Measurements from ENCODE around the gene PPM1F. TPM values are rescaled to one million over a fixed set of nuclear protein-coding genes. Genes with fewer than 3 reads are reported as not detected.

Gene PPM1F
- total RNA-seq, 1 experiment from 2014 or later: 21.1 TPM

- H3K4me1 Mint-ChIP-seq: no peaks in the 10 kb centered on the region
- no peak overlapping the region for H3K9ac ChIP-seq (ENCODE audit: extremely low read depth, insufficient read length, low read length)
- H3K23me2 ChIP-seq (ENCODE audit: insufficient read length, low read depth, low read length, poor library complexity, severe bottlenecking): no peaks in the 10 kb centered on the region
- H2BK12ac ChIP-seq (ENCODE audit: insufficient read length, low read depth, low read length): no peak overlapping the region
- H3K14ac ChIP-seq (ENCODE audit: insufficient read depth, low read length): no peak overlapping the region
- no peak overlapping the region for H2AK5ac ChIP-seq (ENCODE audit: insufficient read length, low read length)
- no peaks in the 10 kb centered on the region for H3K79me1 ChIP-seq (ENCODE audit: insufficient read depth, low read depth, low read length, poor library complexity, severe bottlenecking)
- no peak overlapping the region for H2BK15ac ChIP-seq (ENCODE audit: low read depth, low read length)
- H3K4me3 Mint-ChIP-seq: no peak overlapping the region
- H2BK5ac ChIP-seq (ENCODE audit: insufficient read length, low read length): no peak overlapping the region
- no peak overlapping the region for H3K18ac ChIP-seq (ENCODE audit: insufficient read length, low read depth, low read length)
- H3K27me3 Mint-ChIP-seq (ENCODE audit: low read depth): peaks cover 100% of the 10 kb centered on the region
- H3K4ac ChIP-seq (ENCODE audit: low read depth, low read length): no peak overlapping the region
- no peaks in the 10 kb centered on the region for H3K4me1 ChIP-seq (ENCODE audit: insufficient read depth, low read length)
- no peak overlapping the region for H3K23ac ChIP-seq (ENCODE audit: insufficient read length, low read depth, low read length)
- no peaks in the 10 kb centered on the region for H3K9me3 Mint-ChIP-seq
- no peak overlapping the region for H3K56ac ChIP-seq (ENCODE audit: insufficient read length, low read depth, low read length)
- H3K27me3 ChIP-seq (ENCODE audit: insufficient read depth, low read length): peaks cover 30% of the 10 kb centered on the region; the same call in 1 of the 2 replicates
- no peak overlapping the region for H3T11ph ChIP-seq (ENCODE audit: low read length)
- no peak for DNase-seq
- H4K20me1 ChIP-seq (ENCODE audit: control insufficient read depth, insufficient read depth, insufficient read length): no peaks in the 10 kb centered on the region
- no peak overlapping the region for H4K8ac ChIP-seq (replicated peaks; ENCODE audit: insufficient read length, low read depth, low read length)
- H3K9me3 ChIP-seq (ENCODE audit: control insufficient read depth, low read depth, low read length): no peaks in the 10 kb centered on the region
- H4K91ac ChIP-seq (ENCODE audit: insufficient read length, low read depth, low read length): no peak overlapping the region
- no CpG with 5 or more reads among the region's 3 CpGs for WGBS (ENCODE audit: extremely low coverage, insufficient read length, low lambda C conversion rate)
- H3K36me3 Mint-ChIP-seq (ENCODE audit: insufficient read depth in 1 of 3, low read depth in 3 of 3): no peaks in the 10 kb centered on the region
- H2BK20ac ChIP-seq (ENCODE audit: low read depth, low read length, poor library complexity, severe bottlenecking): no peak overlapping the region
- H3K27ac Mint-ChIP-seq: no peak overlapping the region
- no peak overlapping the region for H3K27ac ChIP-seq (ENCODE audit: insufficient read length, low read depth, low read length)
- no peaks in the 10 kb centered on the region for H3K79me2 ChIP-seq (ENCODE audit: insufficient read depth, low read length)
- no peak overlapping the region for H3K4me2 ChIP-seq (ENCODE audit: insufficient read depth, insufficient read length, low read length)
- no peak overlapping the region for H2AFZ ChIP-seq (ENCODE audit: low read length)
- no peak for TF ChIP-seq CTCF (conservative IDR thresholded peaks at IDR 0.05)
- H4K5ac ChIP-seq (ENCODE audit: insufficient read length, low read depth, low read length): no peak overlapping the region
- no peak overlapping the region for H2BK120ac ChIP-seq (ENCODE audit: low read depth, low read length, poor library complexity, severe bottlenecking)
These were observed 43.0 kb upstream of the PPM1F start for GRCh38 chr22:21995660-21996059.

All from H9 (cell line).